Measurements from ENCODE around the gene ASS1. TPM values are rescaled to one million over a fixed set of nuclear protein-coding genes. Genes with fewer than 3 reads are reported as not detected.

The ASS1 gene
- total and polyA plus RNA-seq, 2 of the 13 experiments (the other 11 are each of a cell fraction or from before 2014, with no cell fraction given), result 77.6 to 122 TPM

GRCh38 chr9:130433168-130433946, 11.4 kb upstream of the ASS1 start (continued):
- TF ChIP-seq ZBTB4 (CRISPR knock-in tag; IDR thresholded peaks at IDR 0.05; ENCODE audit: borderline replicate concordance) (no peak), ZNF577 (CRISPR knock-in tag; IDR thresholded peaks at IDR 0.05; ENCODE audit: borderline replicate concordance, low read depth) (no peak), ZNF331 (CRISPR knock-in tag; IDR thresholded peaks at IDR 0.05) (no peak), THAP8 (CRISPR knock-in tag; IDR thresholded peaks at IDR 0.05; ENCODE audit: borderline replicate concordance) (no peak), KAT7 (CRISPR knock-in tag; IDR thresholded peaks at IDR 0.05; ENCODE audit: borderline replicate concordance) (no peak), POGZ (CRISPR knock-in tag; IDR thresholded peaks at IDR 0.05) (0 out of 2 replicates have a peak, but pooled peaks have one; percentile 15), NFATC3 (CRISPR knock-in tag; IDR thresholded peaks at IDR 0.05) (no peak), CEBPB (IDR thresholded peaks at IDR 0.05; ENCODE audit: borderline replicate concordance, low read depth, low read length) (no peak), CHCHD3 (CRISPR knock-in tag; IDR thresholded peaks at IDR 0.05) (no peak), ARHGAP35 (CRISPR knock-in tag; IDR thresholded peaks at IDR 0.05; ENCODE audit: borderline replicate concordance) (peak; percentile 25; the same call in 1 of the 2 replicates), ZNF275 (CRISPR knock-in tag; IDR thresholded peaks at IDR 0.05; ENCODE audit: borderline replicate concordance) (no peak), ZSCAN21 (CRISPR knock-in tag; IDR thresholded peaks at IDR 0.05; ENCODE audit: borderline replicate concordance) (peak; percentile 74; the same call in 1 of the 2 replicates), FOXM1 (CRISPR knock-in tag; IDR thresholded peaks at IDR 0.05) (no peak), ZNF274 (CRISPR knock-in tag; IDR thresholded peaks at IDR 0.05) (no peak), FOXO4 (CRISPR knock-in tag; conservative IDR thresholded peaks at IDR 0.05) (no peak), ZNF282 (IDR thresholded peaks at IDR 0.05; ENCODE audit: partially characterized antibody) (no peak)

Measured in HepG2 (cell line).